ENCODE results near the gene SLC38A5. TPM values are rescaled to one million over a fixed set of nuclear protein-coding genes. Genes with fewer than 3 reads are reported as not detected.

Gene SLC38A5
- total RNA-seq, 1 experiment from 2014 or later = 50.6 TPM

- TF ChIP-seq, protein P1, sequence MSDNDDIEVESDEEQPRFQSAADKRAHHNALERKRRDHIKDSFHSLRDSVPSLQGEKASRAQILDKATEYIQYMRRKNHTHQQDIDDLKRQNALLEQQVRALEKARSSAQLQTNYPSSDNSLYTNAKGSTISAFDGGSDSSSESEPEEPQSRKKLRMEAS (CRISPR knock-in tag; IDR thresholded peaks at IDR 0.05) = no peak
- TF ChIP-seq USF2 (CRISPR knock-in tag; IDR thresholded peaks at IDR 0.05) = no peak
- TF ChIP-seq NR2C2 (CRISPR knock-in tag; IDR thresholded peaks at IDR 0.05) = no peak
These were observed 26.6 kb upstream of the SLC38A5 start (continued) for GRCh38 chrX:48496660-48497059.

DNA sequence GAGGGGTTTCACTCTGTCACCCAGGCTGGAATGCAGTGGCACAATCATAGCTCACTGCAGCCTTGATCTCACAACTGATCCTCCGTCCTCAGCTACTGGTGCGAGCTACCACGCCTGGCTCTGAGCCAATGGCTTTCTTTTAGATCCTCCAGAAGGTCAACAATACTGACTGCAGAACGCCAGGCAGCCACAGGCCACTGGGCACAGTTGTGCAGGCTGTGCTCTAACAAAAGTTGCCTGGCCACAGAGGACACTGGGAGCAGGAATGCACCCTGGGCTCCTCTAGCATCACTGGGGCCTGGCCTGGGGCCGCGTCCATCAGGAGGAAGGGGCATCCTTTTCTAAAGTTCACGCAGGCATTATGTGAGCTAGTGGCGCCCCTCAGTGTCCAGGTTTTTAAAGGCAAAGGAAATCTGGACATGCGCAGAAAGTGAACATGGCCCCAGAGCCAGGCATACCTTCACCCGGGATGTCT, 23.9 kb upstream of the SLC38A5 start:
- TF ChIP-seq CBFB (CRISPR knock-in tag; IDR thresholded peaks at IDR 0.05; ENCODE audit: low read depth) (no peak), MXD4 (CRISPR knock-in tag; IDR thresholded peaks at IDR 0.05; ENCODE audit: borderline replicate concordance) (no peak), IRF2 (CRISPR knock-in tag; IDR thresholded peaks at IDR 0.05; ENCODE audit: borderline replicate concordance, low read depth) (no peak), USF2 (CRISPR knock-in tag; IDR thresholded peaks at IDR 0.05) (no peak), RELA (CRISPR knock-in tag; IDR thresholded peaks at IDR 0.05; ENCODE audit: borderline replicate concordance) (no peak), JAZF1 (CRISPR knock-in tag; IDR thresholded peaks at IDR 0.05) (no peak), EMX1 (CRISPR knock-in tag; IDR thresholded peaks at IDR 0.05) (no peak), MYBL2 (CRISPR knock-in tag; IDR thresholded peaks at IDR 0.05) (no peak), MLX (CRISPR knock-in tag; IDR thresholded peaks at IDR 0.05) (no peak), ZNF138 (CRISPR knock-in tag; conservative IDR thresholded peaks at IDR 0.05) (no peak), ZNF219 (CRISPR knock-in tag; IDR thresholded peaks at IDR 0.05; ENCODE audit: borderline replicate concordance) (no peak)
- TF ChIP-seq, protein P2, sequence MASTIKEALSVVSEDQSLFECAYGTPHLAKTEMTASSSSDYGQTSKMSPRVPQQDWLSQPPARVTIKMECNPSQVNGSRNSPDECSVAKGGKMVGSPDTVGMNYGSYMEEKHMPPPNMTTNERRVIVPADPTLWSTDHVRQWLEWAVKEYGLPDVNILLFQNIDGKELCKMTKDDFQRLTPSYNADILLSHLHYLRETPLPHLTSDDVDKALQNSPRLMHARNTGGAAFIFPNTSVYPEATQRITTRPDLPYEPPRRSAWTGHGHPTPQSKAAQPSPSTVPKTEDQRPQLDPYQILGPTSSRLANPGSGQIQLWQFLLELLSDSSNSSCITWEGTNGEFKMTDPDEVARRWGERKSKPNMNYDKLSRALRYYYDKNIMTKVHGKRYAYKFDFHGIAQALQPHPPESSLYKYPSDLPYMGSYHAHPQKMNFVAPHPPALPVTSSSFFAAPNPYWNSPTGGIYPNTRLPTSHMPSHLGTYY (CRISPR knock-in tag; IDR thresholded peaks at IDR 0.05) = no peak
- TF ChIP-seq, protein P3, sequence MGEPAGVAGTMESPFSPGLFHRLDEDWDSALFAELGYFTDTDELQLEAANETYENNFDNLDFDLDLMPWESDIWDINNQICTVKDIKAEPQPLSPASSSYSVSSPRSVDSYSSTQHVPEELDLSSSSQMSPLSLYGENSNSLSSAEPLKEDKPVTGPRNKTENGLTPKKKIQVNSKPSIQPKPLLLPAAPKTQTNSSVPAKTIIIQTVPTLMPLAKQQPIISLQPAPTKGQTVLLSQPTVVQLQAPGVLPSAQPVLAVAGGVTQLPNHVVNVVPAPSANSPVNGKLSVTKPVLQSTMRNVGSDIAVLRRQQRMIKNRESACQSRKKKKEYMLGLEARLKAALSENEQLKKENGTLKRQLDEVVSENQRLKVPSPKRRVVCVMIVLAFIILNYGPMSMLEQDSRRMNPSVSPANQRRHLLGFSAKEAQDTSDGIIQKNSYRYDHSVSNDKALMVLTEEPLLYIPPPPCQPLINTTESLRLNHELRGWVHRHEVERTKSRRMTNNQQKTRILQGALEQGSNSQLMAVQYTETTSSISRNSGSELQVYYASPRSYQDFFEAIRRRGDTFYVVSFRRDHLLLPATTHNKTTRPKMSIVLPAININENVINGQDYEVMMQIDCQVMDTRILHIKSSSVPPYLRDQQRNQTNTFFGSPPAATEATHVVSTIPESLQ (CRISPR knock-in tag; IDR thresholded peaks at IDR 0.05) = no peak
- TF ChIP-seq, protein P4, sequence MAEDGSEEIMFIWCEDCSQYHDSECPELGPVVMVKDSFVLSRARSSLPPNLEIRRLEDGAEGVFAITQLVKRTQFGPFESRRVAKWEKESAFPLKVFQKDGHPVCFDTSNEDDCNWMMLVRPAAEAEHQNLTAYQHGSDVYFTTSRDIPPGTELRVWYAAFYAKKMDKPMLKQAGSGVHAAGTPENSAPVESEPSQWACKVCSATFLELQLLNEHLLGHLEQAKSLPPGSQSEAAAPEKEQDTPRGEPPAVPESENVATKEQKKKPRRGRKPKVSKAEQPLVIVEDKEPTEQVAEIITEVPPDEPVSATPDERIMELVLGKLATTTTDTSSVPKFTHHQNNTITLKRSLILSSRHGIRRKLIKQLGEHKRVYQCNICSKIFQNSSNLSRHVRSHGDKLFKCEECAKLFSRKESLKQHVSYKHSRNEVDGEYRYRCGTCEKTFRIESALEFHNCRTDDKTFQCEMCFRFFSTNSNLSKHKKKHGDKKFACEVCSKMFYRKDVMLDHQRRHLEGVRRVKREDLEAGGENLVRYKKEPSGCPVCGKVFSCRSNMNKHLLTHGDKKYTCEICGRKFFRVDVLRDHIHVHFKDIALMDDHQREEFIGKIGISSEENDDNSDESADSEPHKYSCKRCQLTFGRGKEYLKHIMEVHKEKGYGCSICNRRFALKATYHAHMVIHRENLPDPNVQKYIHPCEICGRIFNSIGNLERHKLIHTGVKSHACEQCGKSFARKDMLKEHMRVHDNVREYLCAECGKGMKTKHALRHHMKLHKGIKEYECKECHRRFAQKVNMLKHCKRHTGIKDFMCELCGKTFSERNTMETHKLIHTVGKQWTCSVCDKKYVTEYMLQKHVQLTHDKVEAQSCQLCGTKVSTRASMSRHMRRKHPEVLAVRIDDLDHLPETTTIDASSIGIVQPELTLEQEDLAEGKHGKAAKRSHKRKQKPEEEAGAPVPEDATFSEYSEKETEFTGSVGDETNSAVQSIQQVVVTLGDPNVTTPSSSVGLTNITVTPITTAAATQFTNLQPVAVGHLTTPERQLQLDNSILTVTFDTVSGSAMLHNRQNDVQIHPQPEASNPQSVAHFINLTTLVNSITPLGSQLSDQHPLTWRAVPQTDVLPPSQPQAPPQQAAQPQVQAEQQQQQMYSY (CRISPR knock-in tag; IDR thresholded peaks at IDR 0.05) = no peak
- CTCF ChIA-PET = interaction anchor here (0.7 to 2.6 kb wide), 9 partner anchors 10 to 467 kb away, joined by 3 to 35 read pairs (median 5); partner anchors contain the start of genes SLC38A5 and TBC1D25
- DNase-seq (ENCODE audit: low spot score) (peak; percentile 57), ATAC-seq (peak; percentile 93)
- no peaks in the 10 kb centered on the region for H3K9me3 Mint-ChIP-seq
- POLR2A ChIA-PET = no interaction called here
- no peaks in the 10 kb centered on the region for H3K4me1 Mint-ChIP-seq
- no peak overlapping the region for H3K4me3 Mint-ChIP-seq
- no peaks in the 10 kb centered on the region for H3K27me3 Mint-ChIP-seq (ENCODE audit: low read depth)
- no peaks in the 10 kb centered on the region for H3K36me3 Mint-ChIP-seq
- no peak overlapping the region for H3K27ac Mint-ChIP-seq
